Thoracic aorta (tissue), 2 donors: ENCODE results near the gene SCRN1. TPM values are rescaled to one million over a fixed set of nuclear protein-coding genes. Genes with fewer than 3 reads are reported as not detected.

ENCODE experiments used
- ATAC-seq: fragments of 150-250 bp; one replicate; pipeline ENCODE4 v1.8.0; 2017; ENCODE audit warnings: low read depth; ENCODE audit not compliant: insufficient number of reproducible peaks, low FRiP score
- DNase-seq: peaks from one replicate; pipeline ENCODE4 v3.0.0-alpha.2; 2020; ENCODE audit warnings: low spot score
- H3K27ac ChIP-seq, 2 donors: fragments of 200-600 bp; sonication (generic); 1 replicate in 1 of 2; 2 replicates in 1 of 2; pipeline ENCODE4 v1.5.1; 2016; ENCODE audit warnings: mild to moderate bottlenecking in 2 of 2, moderate library complexity in 2 of 2
- H3K27me3 ChIP-seq: fragments of 200-600 bp; sonication (generic); replicated peaks from 2 replicates; pipeline ENCODE4 v1.6.0; 2016; ENCODE audit warnings: mild to moderate bottlenecking; ENCODE audit not compliant: insufficient read depth
- H3K36me3 ChIP-seq: fragments of 200-600 bp; sonication (generic); one replicate; pipeline ENCODE4 v1.5.1; 2016
- H3K4me1 ChIP-seq, 2 donors: fragments of 200-600 bp; sonication (generic); 1 replicate in 1 of 2; 2 replicates in 1 of 2; pipeline versions ENCODE4 v1.5.1 to v1.6.0; 2016; ENCODE audit warnings: low read depth in 2 of 2, mild to moderate bottlenecking in 1 of 2; ENCODE audit not compliant: control insufficient read depth in 1 of 2
- H3K4me3 ChIP-seq: fragments of 200-600 bp; sonication (generic); 2 replicates; pipeline ENCODE4 v1.5.1; 2016; ENCODE audit warnings: mild to moderate bottlenecking
- H3K9me3 ChIP-seq: fragments of 200-600 bp; sonication (generic); 2 replicates; pipeline ENCODE4 v1.5.1; 2016
- CTCF ChIP-seq: fragments of 200-600 bp; sonication (generic); IDR thresholded peaks from one replicate; pipeline ENCODE4 v1.5.1; 2019; ENCODE audit warnings: antibody characterized with exemption
- total RNA-seq, 2 donors: library from RNA; depleted of rRNA; stranded (reverse); fragments of >200 nt; gene quantifications; one replicate each; pipeline versions ENCODE4 v1.1.0 to v1.2.3, GENCODE V29; 2016

Gene SCRN1
- total RNA-seq, 2 donors from 2014 or later: 58.1 to 75.3 TPM

- Histone ChIP-seq H3K36me3 (no peaks in the 10 kb centered on the region), H3K27me3 (no peaks in the 10 kb centered on the region), H3K9me3 (no peaks in the 10 kb centered on the region), H3K4me1 (peaks cover 23 to 58% of the 10 kb centered on the region in 2 donors), H3K27ac (peak overlapping the region; percentile 62 to 91), H3K4me3 (peak overlapping the region; percentile 95)
- DNase-seq: no peak
- TF ChIP-seq CTCF: no peak
- ATAC-seq: peak; percentile 29
These were observed 38.2 kb upstream of the SCRN1 start for GRCh38 chr7:30027740-30028215.

- no peak for TF ChIP-seq CTCF
- peaks cover 17 to 53% of the 10 kb centered on the region in 2 donors for H3K4me1 ChIP-seq
- no peaks in the 10 kb centered on the region for H3K9me3 ChIP-seq
- peak overlapping the region; percentile 62 to 91 for H3K27ac ChIP-seq
- ATAC-seq: no peak
- DNase-seq: no peak
- H3K36me3 ChIP-seq: no peaks in the 10 kb centered on the region
- no peaks in the 10 kb centered on the region for H3K27me3 ChIP-seq
- peak overlapping the region; percentile 95 for H3K4me3 ChIP-seq
These were observed 37.5 kb upstream of the SCRN1 start for GRCh38 chr7:30027065-30027456.

GRCh38 chr7:30026229-30027064 lies 36.8 kb upstream of the SCRN1 start, which contains the start of gene FKBP14:
TSS of gene FKBP14 (minus strand) at chr7:30026702. CDS start at chr7:30026508, 194 bp downstream.
- H3K4me3 ChIP-seq: peak within 1 kb of the TSS; percentile 95
- ATAC-seq (peak; percentile 92), DNase-seq (peak; percentile 93)
- H3K36me3 ChIP-seq: no peaks in the 10 kb centered on the region
- no peak for TF ChIP-seq CTCF
- no peaks in the 10 kb centered on the region for H3K27me3 ChIP-seq
- H3K4me1 ChIP-seq: peaks cover 17 to 53% of the 10 kb centered on the region in 2 donors
- H3K9me3 ChIP-seq: no peaks in the 10 kb centered on the region
- peak within 1 kb of the TSS; percentile 62 to 91 for H3K27ac ChIP-seq

GRCh38 chr7:30023524-30023923 lies 33.9 kb upstream of the SCRN1 start:
- no peak for TF ChIP-seq CTCF
- no peak overlapping the region for H3K27ac ChIP-seq
- no peaks in the 10 kb centered on the region for H3K27me3 ChIP-seq
- no peak for DNase-seq
- ATAC-seq: no peak
- H3K4me3 ChIP-seq: no peak overlapping the region
- no peaks in the 10 kb centered on the region for H3K9me3 ChIP-seq
- peaks cover 10 to 38% of the 10 kb centered on the region in 2 donors for H3K4me1 ChIP-seq
- H3K36me3 ChIP-seq: no peaks in the 10 kb centered on the region

- Histone ChIP-seq H3K36me3 (no peaks in the 10 kb centered on the region), H3K27ac (no peak overlapping the region), H3K27me3 (no peaks in the 10 kb centered on the region), H3K9me3 (no peaks in the 10 kb centered on the region), H3K4me3 (no peak overlapping the region), H3K4me1 (peaks cover 10 to 38% of the 10 kb centered on the region in 2 donors)
- TF ChIP-seq CTCF: no peak
- no peak for DNase-seq
- ATAC-seq: no peak
These were observed 33.4 kb upstream of the SCRN1 start for GRCh38 chr7:30022991-30023390.
